ENCODE data around the gene AARS2.

DNA sequence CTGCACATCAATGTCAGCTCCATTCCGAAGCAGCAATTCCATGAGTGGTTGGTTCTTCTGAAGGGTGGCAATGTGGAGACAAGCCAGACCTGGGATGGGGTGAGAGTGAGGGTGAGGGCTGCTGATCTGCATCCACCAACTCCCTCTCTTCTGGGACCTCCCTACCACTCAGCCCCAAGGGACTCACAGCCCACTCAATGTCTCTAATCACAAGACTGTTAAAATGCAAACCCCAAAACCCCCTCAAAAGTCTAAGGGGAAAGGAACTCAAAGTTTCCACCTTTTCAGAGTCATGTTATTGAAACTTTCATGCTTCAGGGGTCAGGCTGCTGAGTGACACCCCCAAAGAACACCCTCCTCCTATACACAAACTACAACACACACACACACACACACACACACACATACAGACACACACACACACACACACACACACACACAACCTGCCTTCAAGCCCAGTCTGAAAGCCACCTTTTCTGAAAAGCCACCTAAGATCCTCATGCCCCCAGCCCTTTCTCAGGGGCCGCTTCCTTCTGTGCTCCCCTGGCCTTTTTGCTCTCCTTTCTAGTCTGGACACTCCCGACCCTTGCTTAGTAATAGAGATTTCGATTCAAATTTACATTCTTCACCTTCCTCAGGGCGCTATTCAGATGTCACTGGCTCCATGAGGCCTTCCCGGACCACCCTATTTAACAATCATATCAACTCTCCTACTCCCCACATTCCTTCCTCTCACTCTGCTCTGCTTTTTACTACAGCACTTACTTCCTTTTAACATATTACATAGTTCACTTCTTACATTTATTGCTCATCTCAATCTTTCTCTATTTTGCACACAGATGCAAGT lies 52.5 kb downstream of the AARS2 start:
- TF ChIP-seq TAF1 (IDR thresholded peaks at IDR 0.05; ENCODE audit: borderline replicate concordance, low read depth, low read length) (no peak), POLR2A (IDR thresholded peaks at IDR 0.05; ENCODE audit: low read depth, low read length) (peak; percentile 6; the same call in 1 of the 2 replicates)

Data from GM12892 (cell line).